Amygdala (tissue), 56 donors: ENCODE data around the gene PCDHB7.
"Not testable (repeated sequence)": the region's sequence is repeated elsewhere in the genome, so short reads cannot be mapped to it uniquely, and the experiment has no call there.

Source experiments
- DNase-seq, 56 donors: peaks; one replicate each; lab custom pipeline; 2025; lab: John Stamatoyannopoulos, UW

Gene PCDHB7

DNA sequence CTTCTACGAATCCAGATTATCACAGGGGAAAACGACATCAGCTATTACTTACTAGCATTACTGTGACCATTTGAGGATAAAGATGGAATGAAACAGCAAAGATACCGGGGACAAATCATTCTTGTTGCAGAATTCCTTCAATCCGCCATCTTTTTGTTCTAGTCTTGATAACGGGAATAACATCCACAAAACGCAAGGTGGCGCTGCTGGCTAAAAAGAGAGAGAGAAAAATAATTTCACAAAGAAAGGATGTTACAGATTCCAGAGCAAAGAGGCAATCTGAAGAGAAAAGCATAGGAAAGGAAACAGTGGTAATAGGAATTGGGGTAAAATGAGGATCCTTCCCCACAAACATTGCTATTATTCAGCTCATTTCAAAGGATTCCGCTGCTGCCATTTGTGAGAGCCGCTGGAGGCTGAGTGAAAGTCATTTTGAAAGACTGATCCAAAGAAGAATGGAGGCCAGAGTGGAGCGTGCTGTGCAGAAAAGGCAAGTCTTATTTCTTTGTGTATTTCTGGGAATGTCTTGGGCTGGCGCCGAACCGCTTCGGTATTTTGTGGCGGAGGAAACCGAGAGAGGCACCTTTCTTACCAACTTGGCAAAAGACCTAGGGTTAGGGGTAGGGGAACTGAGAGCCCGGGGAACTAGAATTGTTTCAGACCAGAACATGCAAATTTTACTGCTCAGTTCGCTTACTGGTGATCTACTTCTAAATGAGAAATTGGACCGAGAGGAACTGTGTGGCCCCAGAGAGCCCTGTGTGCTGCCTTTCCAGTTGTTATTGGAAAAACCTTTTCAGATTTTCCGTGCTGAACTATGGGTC lies at the start of gene PCDHB7:
Gene PCDHB7, plus strand, starts transcription at position 264 of the 824 bp plus-strand sequence. Its CDS starts 192 bp downstream, at position 456.
- peak in 4 of 56 donors; percentile 3 to 19 (median 13) for DNase-seq

DNA sequence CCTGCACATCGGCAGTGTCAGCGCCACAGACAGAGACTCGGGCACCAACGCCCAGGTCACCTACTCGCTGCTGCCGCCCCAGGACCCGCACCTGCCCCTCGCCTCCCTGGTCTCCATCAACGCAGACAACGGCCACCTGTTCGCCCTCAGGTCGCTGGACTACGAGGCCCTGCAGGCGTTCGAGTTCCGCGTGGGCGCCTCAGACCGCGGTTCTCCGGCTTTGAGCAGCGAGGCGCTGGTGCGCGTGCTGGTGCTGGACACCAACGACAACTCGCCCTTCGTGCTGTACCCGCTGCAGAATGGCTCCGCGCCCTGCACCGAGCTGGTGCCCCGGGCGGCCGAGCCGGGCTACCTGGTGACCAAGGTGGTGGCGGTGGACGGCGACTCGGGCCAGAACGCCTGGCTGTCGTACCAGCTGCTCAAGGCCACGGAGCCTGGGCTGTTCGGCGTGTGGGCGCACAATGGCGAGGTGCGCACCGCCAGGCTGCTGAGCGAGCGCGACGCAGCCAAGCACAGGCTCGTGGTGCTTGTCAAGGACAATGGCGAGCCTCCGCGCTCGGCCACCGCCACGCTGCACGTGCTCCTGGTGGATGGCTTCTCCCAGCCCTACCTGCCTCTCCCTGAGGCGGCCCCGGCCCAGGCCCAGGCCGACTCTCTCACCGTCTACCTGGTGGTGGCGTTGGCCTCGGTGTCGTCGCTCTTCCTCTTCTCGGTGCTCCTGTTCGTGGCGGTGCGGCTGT lies 48.9 kb upstream of the PCDHB7 start:
- not testable (repeated sequence) for DNase-seq

DNA sequence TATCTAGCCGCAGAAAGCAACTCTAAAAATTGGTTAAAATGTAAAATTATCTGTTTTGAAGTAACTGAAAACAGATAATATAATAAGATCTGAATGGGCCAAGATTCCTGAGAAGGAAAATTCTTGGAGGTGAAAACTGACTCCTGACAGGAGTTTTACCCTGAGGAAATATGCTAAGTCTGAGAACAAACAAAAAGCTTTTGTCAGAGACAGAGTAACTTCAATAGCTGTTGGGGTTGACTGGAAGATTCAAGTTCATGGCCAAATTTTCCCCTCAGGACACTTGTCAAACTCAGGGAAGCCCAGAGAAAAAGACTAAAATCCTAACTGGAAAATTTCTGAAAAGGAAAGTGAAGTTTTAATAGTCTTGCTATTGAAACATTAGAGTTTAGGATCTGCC lies 45.1 kb upstream of the PCDHB7 start:
- no peak for DNase-seq

DNA sequence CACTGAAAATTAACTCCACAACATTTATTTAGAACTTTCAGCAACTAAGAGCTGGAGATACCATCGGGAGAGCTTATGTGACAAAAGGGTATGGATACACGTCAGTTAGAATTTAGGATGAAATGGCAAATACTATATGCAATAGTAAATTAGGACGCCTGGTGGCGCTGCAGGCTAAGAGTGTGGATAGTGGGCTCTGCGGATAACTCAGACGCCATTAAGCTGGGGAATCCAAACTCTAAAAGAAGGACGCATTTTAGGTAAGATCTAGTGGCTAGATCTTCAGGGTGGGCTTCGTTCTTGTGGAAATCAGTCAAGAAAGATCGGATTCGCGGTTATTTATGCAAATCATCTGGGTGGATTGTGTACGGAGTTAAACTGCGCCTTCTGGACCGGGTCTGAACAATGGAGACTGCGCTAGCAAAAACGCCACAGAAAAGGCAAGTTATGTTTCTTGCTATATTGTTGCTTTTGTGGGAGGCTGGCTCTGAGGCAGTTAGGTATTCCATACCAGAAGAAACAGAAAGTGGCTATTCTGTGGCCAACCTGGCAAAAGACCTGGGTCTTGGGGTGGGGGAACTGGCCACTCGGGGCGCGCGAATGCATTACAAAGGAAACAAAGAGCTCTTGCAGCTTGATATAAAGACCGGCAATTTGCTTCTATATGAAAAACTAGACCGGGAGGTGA lies 37.3 kb upstream of the PCDHB7 start, which contains the start of gene PCDHB5:
Gene PCDHB5, plus strand, starts transcription at position 177 of the 688 bp plus-strand sequence. Its CDS starts 229 bp downstream, at position 406.
- DNase-seq: peak in 10 of 56 donors; percentile 5 to 37 (median 12)

DNA sequence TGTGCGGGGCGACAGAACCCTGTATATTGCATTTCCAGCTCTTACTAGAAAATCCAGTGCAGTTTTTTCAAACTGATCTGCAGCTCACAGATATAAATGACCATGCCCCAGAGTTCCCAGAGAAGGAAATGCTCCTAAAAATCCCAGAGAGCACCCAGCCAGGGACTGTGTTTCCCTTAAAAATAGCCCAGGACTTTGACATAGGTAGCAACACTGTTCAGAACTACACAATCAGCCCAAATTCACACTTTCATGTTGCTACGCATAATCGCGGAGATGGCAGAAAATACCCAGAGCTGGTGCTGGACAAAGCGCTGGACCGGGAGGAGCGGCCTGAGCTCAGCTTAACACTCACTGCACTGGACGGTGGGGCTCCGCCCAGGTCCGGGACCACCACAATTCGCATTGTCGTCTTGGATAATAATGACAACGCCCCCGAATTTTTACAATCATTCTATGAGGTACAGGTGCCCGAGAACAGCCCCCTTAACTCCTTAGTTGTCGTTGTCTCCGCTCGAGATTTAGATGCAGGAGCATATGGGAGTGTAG lies 36.7 kb upstream of the PCDHB7 start:
- DNase-seq: no peak

DNA sequence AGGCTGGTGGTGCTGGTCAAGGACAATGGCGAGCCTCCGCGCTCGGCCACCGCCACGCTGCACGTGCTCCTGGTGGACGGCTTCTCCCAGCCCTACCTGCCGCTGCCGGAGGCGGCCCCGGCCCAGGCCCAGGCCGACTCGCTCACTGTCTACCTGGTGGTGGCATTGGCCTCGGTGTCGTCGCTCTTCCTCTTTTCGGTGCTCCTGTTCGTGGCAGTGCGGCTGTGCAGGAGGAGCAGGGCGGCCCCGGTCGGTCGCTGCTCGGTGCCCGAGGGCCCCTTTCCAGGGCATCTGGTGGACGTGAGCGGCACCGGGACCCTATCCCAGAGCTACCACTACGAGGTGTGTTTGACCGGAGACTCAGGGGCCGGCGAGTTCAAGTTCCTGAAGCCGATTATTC lies 35.1 kb upstream of the PCDHB7 start:
- DNase-seq: not testable (repeated sequence)

DNA sequence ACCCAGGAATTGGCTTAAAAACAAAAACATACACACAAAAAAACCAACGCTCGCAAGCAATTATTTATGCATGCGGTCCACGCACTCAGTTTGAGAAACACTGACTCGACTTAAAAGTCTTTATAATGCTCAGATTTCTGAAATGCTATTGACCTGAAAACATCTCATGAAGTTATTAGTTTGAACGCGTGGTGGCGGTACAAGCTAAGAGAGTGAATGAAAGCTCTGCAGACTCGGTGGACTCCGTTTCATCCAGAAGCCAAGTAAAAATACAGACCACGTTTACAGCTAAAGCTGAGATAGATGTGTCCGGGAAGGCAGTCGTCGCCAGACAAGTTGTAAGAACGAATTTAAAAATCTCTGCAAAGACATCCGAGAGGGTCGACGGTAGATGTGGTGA lies 22.6 kb upstream of the PCDHB7 start, which contains the start of gene PCDHB6:
Gene PCDHB6, plus strand, starts transcription at position 246 of the 400 bp plus-strand sequence. CDS start 201 bp downstream, outside the sequence.
- DNase-seq: peak in 1 of 56 donors; percentile 5

DNA sequence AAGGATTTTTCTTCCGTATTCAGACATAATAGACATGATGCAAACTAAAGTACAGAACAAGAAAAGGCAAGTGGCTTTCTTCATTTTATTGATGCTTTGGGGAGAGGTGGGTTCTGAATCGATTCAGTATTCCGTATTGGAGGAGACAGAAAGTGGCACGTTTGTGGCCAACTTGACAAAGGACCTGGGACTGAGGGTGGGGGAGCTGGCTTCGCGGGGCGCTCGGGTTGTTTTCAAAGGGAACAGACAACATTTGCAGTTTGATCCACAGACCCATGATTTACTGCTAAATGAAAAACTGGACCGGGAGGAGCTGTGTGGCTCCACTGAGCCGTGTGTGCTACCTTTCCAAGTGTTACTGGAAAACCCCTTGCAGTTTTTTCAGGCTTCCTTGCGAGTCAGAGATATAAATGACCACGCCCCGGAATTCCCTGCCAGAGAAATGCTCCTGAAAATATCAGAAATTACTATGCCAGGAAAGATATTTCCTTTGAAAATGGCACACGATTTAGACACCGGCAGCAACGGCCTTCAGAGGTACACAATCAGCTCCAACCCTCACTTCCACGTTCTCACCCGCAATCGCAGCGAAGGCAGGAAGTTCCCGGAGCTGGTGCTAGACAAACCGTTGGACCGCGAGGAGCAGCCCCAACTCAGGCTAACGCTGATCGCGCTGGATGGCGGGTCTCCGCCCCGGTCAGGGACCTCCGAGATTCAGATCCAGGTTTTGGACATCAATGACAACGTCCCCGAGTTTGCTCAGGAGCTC lies 22.0 kb upstream of the PCDHB7 start:
- no peak for DNase-seq

DNA sequence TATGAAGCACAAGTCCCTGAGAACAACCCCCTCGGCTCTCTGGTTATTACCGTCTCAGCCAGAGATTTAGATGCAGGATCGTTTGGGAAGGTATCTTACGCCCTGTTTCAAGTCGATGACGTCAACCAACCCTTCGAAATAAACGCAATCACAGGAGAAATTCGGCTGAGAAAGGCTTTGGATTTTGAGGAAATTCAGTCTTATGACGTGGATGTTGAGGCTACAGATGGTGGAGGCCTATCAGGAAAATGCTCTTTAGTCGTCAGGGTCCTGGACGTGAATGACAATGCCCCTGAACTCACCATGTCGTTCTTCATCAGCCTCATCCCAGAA lies 21.5 kb upstream of the PCDHB7 start:
- DNase-seq: no peak

DNA sequence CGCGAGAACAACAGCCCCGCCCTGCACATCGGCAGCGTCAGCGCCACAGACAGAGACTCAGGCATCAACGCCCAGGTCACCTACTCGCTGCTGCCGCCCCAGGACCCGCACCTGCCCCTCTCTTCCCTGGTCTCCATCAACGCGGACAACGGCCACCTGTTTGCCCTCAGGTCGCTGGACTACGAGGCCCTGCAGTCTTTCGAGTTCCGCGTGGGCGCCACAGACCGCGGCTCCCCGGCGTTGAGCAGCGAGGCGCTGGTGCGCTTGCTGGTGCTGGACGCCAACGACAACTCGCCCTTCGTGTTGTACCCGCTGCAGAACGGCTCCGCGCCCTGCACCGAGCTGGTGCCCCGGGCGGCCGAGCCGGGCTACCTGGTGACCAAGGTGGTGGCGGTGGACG lies 20.8 kb upstream of the PCDHB7 start:
- not testable (repeated sequence) for DNase-seq

DNA sequence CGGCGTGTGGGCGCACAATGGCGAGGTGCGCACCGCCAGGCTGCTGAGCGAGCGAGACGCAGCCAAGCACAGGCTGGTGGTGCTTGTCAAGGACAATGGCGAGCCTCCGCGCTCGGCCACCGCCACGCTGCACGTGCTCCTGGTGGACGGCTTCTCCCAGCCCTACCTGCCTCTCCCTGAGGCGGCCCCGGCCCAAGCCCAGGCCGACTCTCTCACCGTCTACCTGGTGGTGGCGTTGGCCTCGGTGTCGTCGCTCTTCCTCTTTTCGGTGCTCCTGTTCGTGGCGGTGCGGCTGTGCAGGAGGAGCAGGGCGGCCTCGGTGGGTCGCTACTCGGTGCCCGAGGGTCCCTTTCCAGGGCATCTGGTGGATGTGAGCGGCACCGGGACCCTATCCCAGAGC lies 20.3 kb upstream of the PCDHB7 start:
- not testable (repeated sequence) for DNase-seq

DNA sequence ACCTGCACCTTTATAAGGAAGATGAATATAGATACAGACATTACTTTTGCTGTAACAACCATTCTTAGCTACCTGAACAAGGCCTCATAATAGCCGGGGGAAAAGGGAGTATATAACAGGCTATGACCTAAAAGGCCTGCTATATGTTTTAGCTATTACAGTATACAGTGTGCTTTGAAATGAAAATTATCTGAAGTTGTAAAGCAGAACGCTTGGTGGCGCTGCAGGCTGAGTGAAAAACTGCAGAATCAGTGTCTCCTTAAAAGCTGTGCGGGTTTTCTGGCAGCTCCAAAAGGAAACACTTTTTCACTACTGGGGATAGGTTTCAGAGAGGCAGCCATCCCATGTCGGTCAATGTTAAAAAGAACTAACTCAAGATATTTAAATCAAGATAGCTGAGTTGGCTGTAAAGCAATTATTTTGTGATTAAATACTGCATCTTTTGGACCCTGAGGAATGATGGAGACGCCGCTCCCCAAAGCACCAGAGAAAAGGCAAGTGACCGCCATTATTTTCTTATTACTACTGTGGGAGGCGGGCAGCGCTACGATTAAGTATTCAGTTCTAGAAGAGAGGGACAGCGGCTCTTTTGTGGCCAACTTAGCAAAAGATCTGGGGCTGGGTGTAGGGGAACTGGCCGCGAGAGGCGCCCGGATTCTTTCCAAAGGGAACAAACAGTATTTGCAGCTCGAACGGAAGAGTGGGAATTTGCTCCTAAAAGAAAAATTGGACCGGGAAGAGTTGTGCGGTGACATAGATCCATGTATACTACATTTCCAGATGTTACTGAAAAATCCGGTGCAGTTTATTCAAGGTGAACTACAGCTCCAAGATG lies 16.7 kb upstream of the PCDHB7 start:
- peak in 1 of 56 donors; percentile 9 for DNase-seq

DNA sequence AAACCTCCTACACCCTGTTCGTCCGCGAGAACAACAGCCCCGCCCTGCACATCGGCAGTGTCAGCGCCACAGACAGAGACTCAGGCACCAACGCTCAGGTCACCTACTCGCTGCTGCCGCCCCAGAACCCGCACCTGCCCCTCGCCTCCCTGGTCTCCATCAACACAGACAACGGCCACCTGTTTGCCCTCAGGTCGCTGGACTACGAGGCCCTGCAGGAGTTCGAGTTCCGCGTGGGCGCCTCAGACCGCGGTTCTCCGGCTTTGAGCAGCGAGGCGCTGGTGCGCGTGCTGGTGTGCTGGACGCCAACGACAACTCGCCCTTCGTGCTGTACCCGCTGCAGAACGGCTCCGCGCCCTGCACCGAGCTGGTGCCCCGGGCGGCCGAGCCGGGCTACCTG lies 15.1 kb upstream of the PCDHB7 start:
- DNase-seq: not testable (repeated sequence)

DNA sequence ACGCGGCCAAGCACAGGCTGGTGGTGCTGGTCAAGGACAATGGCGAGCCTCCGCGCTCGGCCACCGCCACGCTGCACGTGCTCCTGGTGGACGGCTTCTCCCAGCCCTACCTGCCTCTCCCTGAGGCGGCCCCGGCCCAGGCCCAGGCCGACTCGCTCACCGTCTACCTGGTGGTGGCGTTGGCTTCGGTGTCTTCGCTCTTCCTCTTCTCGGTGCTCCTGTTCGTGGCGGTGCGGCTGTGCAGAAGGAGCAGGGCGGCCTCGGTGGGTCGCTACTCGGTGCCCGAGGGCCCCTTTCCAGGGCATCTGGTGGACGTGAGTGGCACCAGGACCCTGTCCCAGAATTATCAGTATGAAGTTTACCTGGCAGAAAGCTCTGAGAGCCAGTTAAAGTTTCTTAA lies 14.5 kb upstream of the PCDHB7 start:
- not testable (repeated sequence) for DNase-seq

DNA sequence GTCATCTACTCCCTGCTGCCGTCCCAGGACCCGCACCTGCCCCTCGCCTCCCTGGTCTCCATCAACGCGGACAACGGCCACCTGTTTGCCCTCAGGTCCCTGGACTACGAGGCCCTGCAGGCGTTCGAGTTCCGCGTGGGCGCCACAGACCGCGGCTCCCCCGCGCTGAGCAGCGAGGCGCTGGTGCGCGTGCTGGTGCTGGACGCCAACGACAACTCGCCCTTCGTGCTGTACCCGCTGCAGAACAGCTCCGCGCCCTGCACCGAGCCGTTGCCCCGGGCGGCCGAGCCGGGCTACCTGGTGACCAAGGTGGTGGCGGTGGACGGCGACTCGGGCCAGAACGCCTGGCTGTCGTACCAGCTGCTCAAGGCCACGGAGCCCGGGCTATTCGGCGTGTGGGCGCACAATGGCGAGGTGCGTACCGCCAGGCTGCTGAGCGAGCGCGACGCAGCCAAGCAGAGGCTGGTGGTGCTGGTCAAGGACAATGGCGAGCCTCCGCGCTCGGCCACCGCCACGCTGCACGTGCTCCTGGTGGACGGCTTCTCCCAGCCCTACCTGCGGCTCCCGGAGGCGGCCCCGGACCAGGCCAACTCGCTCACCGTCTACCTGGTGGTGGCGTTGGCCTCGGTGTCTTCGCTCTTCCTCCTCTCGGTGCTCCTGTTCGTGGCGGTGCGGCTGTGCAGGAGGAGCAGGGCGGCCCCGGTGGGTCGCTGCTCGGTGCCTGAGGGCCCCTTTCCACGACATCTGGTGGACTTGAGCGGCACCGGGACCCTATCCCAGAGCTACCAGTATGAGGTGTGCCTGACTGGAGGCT lies 2.1 kb downstream of the PCDHB7 start:
- DNase-seq: not testable (repeated sequence)

DNA sequence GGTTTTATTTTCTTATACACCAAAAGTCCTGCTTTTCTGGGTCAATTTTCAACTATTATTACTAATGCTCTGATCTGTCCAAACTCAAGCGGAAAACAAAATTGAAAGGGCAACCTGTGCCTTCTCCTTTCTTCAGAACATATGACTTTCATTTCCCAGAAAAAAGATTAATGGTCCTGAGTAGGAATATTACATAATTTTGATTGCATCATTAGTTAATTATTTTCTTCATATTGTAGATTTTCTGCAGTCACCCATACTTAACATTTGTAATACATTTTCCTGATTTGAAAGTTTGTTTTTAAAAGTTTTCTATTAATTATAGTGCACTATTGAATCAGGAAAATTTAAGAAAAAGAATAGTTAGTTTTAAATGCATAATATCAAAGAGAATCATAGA lies 3.5 kb downstream of the PCDHB7 start:
- DNase-seq: no peak

DNA sequence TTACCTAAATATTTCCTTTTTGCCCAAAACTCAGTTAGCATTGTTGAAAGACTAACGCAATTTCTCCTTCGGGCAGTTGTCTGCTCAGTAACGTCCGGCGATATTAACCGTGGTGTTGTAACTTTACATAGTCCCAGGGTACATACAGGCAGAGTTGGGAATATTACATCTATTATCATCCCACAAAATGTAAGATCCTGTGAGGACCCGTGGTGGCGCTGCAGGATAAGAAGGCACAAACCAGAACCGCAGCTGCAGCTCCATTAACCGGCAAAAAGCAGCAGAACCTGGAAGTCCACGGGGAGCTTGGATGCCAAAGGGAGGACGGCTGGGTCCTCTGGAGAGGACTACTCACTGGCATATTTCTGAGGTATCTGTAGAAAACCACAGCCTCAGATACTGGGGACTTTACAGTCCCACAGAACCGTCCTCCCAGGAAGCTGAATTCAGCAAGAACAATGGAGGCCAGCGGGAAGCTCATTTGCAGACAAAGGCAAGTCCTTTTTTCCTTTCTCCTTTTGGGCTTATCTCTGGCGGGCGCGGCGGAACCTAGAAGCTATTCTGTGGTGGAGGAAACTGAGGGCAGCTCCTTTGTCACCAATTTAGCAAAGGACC lies 5.2 kb downstream of the PCDHB7 start, which contains the start of gene PCDHB8:
Gene PCDHB8, plus strand, starts transcription at position 214 of the 615 bp plus-strand sequence. Its CDS starts 245 bp downstream, at position 459.
- DNase-seq: not testable (repeated sequence)
